Gastroesophageal sphincter (tissue), 4 donors: ENCODE data around the gene PIP4K2B. TPM values are rescaled to one million over a fixed set of nuclear protein-coding genes. Genes with fewer than 3 reads are reported as not detected.

ENCODE experiments used
- ATAC-seq: fragments of 150-250 bp; one replicate; pipeline ENCODE4 v1.9.1; 2016; ENCODE audit warnings: mild to moderate bottlenecking, moderate library complexity
- H3K27ac ChIP-seq, 4 donors: fragments of 200-600 bp; sonication (generic) in 3 of 4; 1 replicate in 3 of 4; 2 replicates in 1 of 4; pipeline ENCODE4 v1.5.1; 2016 to 2019
- H3K27me3 ChIP-seq: fragments of 200-600 bp; sonication (generic); one replicate; pipeline ENCODE4 v1.5.1; 2019
- H3K36me3 ChIP-seq, 2 donors: fragments of 200-600 bp; sonication (generic); one replicate each; pipeline ENCODE4 v1.5.1; 2019; ENCODE audit warnings: control low read depth in 1 of 2
- H3K4me1 ChIP-seq, 3 donors: fragments of 200-600 bp; sonication (generic); 1 replicate in 2 of 3; 2 replicates in 1 of 3; pipeline ENCODE4 v1.5.1; 2016 to 2019; ENCODE audit warnings: control low read depth in 2 of 3
- H3K4me3 ChIP-seq, 2 donors: fragments of 200-600 bp; sonication (generic); one replicate each; pipeline ENCODE4 v1.5.1; 2019; ENCODE audit warnings: mild to moderate bottlenecking in 1 of 2, moderate library complexity in 1 of 2
- H3K9me3 ChIP-seq, 3 donors: fragments of 200-600 bp; sonication (generic); one replicate each; pipeline ENCODE4 v1.5.1; 2017 to 2019; ENCODE audit warnings: control low read depth in 2 of 3
- EP300 ChIP-seq: sonication (generic); formaldehyde crosslinking; IDR thresholded peaks from one replicate; pipeline ENCODE4 v1.6.1; 2017; ENCODE audit warnings: antibody characterized with exemption, mild to moderate bottlenecking
- POLR2A ChIP-seq, 2 donors: fragments of 450-650 bp; IDR thresholded peaks; one replicate each; pipeline ENCODE4 v1.6.1; 2017; ENCODE audit warnings: antibody characterized with exemption in 2 of 2, mild to moderate bottlenecking in 2 of 2, moderate library complexity in 1 of 2
- POLR2AphosphoS5 ChIP-seq: sonication (generic); formaldehyde crosslinking; IDR thresholded peaks from one replicate; pipeline ENCODE4 v1.6.1; 2017; ENCODE audit warnings: antibody characterized with exemption
- WGBS, 2 donors: methylation state at CpG; one replicate each; pipeline ENCODE4 v1.1.5; 2018; ENCODE audit warnings: low coverage in 1 of 2; 5-methylcytosine and 5-hydroxymethylcytosine counted together
- total RNA-seq, 4 donors: library from RNA; depleted of rRNA; stranded (reverse); fragments of >200 nt; gene quantifications; one replicate each; pipeline ENCODE4 v1.1.0, GENCODE V29; 2016
- TF ChIP-seq, protein P1 (sequence below), 4 experiments: fragments of 200-600 bp in 2 of 4; fragments of 450-650 bp in 2 of 4; sonication (generic) in 1 of 4; IDR thresholded peaks; one replicate each; pipeline ENCODE4 v1.5.1; 2017 to 2019; ENCODE audit warnings: antibody characterized with exemption in 4 of 4, mild to moderate bottlenecking in 2 of 4, moderate library complexity in 2 of 4

The PIP4K2B gene
- total RNA-seq, 4 donors from 2014 or later: 43.9 to 80.3 (median 62.1) TPM

DNA sequence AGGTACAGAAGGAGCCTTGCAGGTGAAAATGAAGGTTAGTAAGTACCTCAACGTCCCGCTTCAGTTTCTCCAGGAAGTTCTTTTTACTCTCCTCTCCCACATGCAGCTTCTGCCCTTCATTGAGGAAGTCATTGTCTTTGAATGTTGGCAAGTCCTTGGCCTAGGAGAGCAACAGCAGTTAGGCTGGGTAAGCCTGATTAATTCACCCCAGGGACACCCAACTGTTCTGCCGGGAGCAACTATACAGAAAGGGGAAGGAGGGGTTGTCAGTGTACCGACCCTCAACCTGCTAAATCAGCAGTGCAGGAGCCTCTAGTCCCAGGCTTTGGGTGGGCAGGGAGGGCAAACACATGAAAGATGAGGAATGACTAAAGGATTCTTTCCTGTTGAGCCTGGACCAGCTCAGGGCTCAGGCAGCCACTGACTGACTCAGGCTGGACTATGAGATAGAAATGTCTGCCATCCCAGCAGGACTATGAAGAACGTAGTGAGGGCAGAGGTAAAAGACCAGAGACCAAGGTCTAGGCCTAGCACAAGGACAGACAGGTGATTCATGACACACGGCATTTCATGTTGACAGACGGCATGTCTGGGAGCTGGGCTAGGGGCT is 21.6 kb downstream of the PIP4K2B start:
- TF ChIP-seq POLR2A (IDR thresholded peaks at IDR 0.05) (no peak), EP300 (no peak), POLR2AphosphoS5 (no peak)
- TF ChIP-seq, protein P1, sequence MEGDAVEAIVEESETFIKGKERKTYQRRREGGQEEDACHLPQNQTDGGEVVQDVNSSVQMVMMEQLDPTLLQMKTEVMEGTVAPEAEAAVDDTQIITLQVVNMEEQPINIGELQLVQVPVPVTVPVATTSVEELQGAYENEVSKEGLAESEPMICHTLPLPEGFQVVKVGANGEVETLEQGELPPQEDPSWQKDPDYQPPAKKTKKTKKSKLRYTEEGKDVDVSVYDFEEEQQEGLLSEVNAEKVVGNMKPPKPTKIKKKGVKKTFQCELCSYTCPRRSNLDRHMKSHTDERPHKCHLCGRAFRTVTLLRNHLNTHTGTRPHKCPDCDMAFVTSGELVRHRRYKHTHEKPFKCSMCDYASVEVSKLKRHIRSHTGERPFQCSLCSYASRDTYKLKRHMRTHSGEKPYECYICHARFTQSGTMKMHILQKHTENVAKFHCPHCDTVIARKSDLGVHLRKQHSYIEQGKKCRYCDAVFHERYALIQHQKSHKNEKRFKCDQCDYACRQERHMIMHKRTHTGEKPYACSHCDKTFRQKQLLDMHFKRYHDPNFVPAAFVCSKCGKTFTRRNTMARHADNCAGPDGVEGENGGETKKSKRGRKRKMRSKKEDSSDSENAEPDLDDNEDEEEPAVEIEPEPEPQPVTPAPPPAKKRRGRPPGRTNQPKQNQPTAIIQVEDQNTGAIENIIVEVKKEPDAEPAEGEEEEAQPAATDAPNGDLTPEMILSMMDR (IDR thresholded peaks at IDR 0.05): no peak
- WGBS, 2 donors: 72 to 73% methylated on average over 3 to 5 of the region's 7 CpGs
- Histone ChIP-seq H3K36me3 (peaks cover 0 to 100% of the 10 kb centered on the region in 2 donors), H3K27me3 (no peaks in the 10 kb centered on the region), H3K4me3 (no peak overlapping the region), H3K27ac (no peak overlapping the region), H3K9me3 (no peaks in the 10 kb centered on the region), H3K4me1 (no peaks in the 10 kb centered on the region)
- no peak for ATAC-seq

DNA sequence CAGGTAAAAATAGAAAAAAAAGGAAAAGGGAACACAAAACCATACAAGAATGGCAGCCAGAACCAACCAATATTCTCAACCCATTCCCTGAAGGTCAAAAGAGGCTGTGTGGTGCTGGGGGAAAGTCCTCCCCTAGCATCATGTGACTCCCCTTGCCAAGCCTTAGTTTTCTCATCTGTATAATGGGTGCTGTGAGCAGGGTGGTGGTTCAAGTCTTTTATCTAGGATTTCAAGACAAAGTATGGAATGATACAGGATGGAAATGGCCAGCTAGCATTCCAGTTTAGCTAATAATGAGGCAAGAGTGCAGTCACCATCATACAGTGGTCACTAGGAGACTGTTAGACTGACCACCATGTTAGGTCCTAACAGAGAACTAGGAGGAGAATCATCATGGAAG is 26.1 kb downstream of the PIP4K2B start:
- TF ChIP-seq, protein P1 (IDR thresholded peaks at IDR 0.05): no peak
- H3K4me3 ChIP-seq: no peak overlapping the region
- H3K27ac ChIP-seq: no peak overlapping the region
- no peaks in the 10 kb centered on the region for H3K9me3 ChIP-seq
- H3K4me1 ChIP-seq: no peaks in the 10 kb centered on the region
- no peak for ATAC-seq
- H3K36me3 ChIP-seq: peaks cover 3 to 100% of the 10 kb centered on the region in 2 donors
- no peaks in the 10 kb centered on the region for H3K27me3 ChIP-seq

- H3K27ac ChIP-seq: no peak overlapping the region
- TF ChIP-seq, protein P1 (IDR thresholded peaks at IDR 0.05): no peak
- TF ChIP-seq POLR2A (IDR thresholded peaks at IDR 0.05) (no peak), POLR2AphosphoS5 (no peak), EP300 (no peak)
- H3K9me3 ChIP-seq: no peaks in the 10 kb centered on the region
- no peaks in the 10 kb centered on the region for H3K27me3 ChIP-seq
- H3K4me1 ChIP-seq: no peaks in the 10 kb centered on the region
- no peak for ATAC-seq
- peaks cover 3 to 100% of the 10 kb centered on the region in 2 donors for H3K36me3 ChIP-seq
- H3K4me3 ChIP-seq: no peak overlapping the region
- 31 to 59% methylated on average over 2 to 6 of the region's 6 CpGs for WGBS, 2 donors
Observed at GRCh38 chr17:38768417-38768816, 30.9 kb downstream of the PIP4K2B start.

DNA sequence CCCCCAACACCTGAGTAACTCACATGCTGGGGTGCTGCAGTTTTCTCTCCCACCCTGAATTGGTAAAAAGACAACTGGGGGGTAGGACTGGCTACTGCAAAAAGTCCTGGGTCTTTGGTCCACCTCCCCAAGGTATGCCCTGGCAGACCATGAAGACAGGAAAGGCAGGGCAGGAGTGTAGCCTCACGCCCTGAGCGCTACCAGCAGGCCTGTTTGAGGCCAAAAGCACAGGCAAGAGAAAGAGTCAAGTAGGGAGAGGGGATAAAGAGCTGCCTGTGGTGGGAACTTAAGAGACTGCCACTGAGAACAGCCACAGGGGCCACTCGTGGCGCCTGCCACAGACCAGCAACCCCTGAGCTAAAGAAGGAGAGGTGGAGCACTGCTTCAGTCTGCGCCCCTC is 33.0 kb downstream of the PIP4K2B start:
- H3K4me3 ChIP-seq: no peak overlapping the region

DNA sequence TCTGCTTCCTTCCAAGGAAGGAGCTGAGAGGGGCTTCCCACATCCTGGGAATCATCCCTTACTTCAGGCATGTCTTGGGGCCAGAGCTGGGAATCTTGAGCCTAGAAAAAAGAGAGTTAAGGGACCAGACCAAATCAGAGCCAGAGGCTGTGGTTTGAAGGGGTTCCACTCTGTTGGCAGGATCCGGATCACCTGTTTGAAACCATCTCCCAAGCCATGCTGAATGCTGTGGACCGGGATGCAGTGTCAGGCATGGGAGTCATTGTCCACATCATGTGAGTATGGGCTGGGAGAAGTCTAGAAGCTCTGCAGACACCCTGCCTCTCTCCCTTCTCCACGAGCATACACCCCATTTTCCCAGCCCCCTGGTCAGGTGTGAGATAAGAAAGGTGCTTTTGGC is 37.1 kb downstream of the PIP4K2B start:
- no peak overlapping the region for H3K27ac ChIP-seq
- WGBS, 2 donors: 67% methylated on average over 3 of the region's 3 CpGs; no CpG with 5 or more reads in 1 of the 2 donors
- H3K4me1 ChIP-seq: peaks cover 0 to 7% (median 0%) of the 10 kb centered on the region in 3 donors
- no peak overlapping the region for H3K4me3 ChIP-seq
- peaks cover 0 to 100% of the 10 kb centered on the region in 2 donors for H3K36me3 ChIP-seq
- no peaks in the 10 kb centered on the region for H3K27me3 ChIP-seq
- TF ChIP-seq POLR2AphosphoS5: no peak
- ATAC-seq: no peak
- no peaks in the 10 kb centered on the region for H3K9me3 ChIP-seq

More for the DNA sequence above, 33.0 kb downstream of the PIP4K2B start:
- no peaks in the 10 kb centered on the region for H3K4me1 ChIP-seq
- no peak for ATAC-seq
- H3K27me3 ChIP-seq: no peaks in the 10 kb centered on the region
- H3K36me3 ChIP-seq: peaks cover 3 to 100% of the 10 kb centered on the region in 2 donors
- no peaks in the 10 kb centered on the region for H3K9me3 ChIP-seq
- WGBS, 2 donors: 86 to 89% methylated on average over 2 to 3 of the region's 5 CpGs
- TF ChIP-seq POLR2AphosphoS5 (no peak), POLR2A (IDR thresholded peaks at IDR 0.05) (no peak), EP300 (no peak)
- TF ChIP-seq, protein P1 (IDR thresholded peaks at IDR 0.05): no peak
- H3K27ac ChIP-seq: no peak overlapping the region
